ENCODE measurements around the gene SLC41A1.
"Not testable (repeated sequence)": the region's sequence is repeated elsewhere in the genome, so short reads cannot be mapped to it uniquely, and the experiment has no call there.

The SLC41A1 gene

GRCh38 chr1:205826016-205826806, 13.2 kb upstream of the SLC41A1 start:
- peaks cover 18% of the 10 kb centered on the region for H3K4me1 Mint-ChIP-seq
- no peaks in the 10 kb centered on the region for H3K27me3 Mint-ChIP-seq (ENCODE audit: low read depth)
- peak overlapping the region in 1 of 3 experiments; percentile 39 for H3K4me3 Mint-ChIP-seq
- H3K9me3 Mint-ChIP-seq, result peaks cover 12% of the 10 kb centered on the region
- TF ChIP-seq CTCF (IDR thresholded peaks at IDR 0.05; ENCODE audit: unreplicated experiment in 3 of 3), result no peak
- H3K36me3 Mint-ChIP-seq (ENCODE audit: low read depth), result no peaks in the 10 kb centered on the region
- H3K27ac Mint-ChIP-seq, result peak overlapping the region; percentile 44 to 91 (median 91)

GRCh38 chr1:205824180-205824579, 11.2 kb upstream of the SLC41A1 start:
- H3K9me3 Mint-ChIP-seq, result peaks cover 12% of the 10 kb centered on the region
- H3K36me3 Mint-ChIP-seq (ENCODE audit: low read depth), result no peaks in the 10 kb centered on the region
- no peak for TF ChIP-seq CTCF (IDR thresholded peaks at IDR 0.05; ENCODE audit: unreplicated experiment in 3 of 3)
- no peaks in the 10 kb centered on the region for H3K27me3 Mint-ChIP-seq (ENCODE audit: low read depth)
- peaks cover 18% of the 10 kb centered on the region for H3K4me1 Mint-ChIP-seq
- no peak overlapping the region for H3K27ac Mint-ChIP-seq
- no peak overlapping the region for H3K4me3 Mint-ChIP-seq

- not testable (repeated sequence) for H3K4me3 Mint-ChIP-seq; H3K27me3 Mint-ChIP-seq (ENCODE audit: low read depth); H3K36me3 Mint-ChIP-seq (ENCODE audit: low read depth); H3K27ac Mint-ChIP-seq
- Mint-ChIP-seq H3K9me3 (peaks cover 12% of the 10 kb centered on the region), H3K4me1 (peaks cover 18% of the 10 kb centered on the region)
Measured at GRCh38 chr1:205823260-205823659, 10.3 kb upstream of the SLC41A1 start.

GRCh38 chr1:205822397-205822796, 9.4 kb upstream of the SLC41A1 start:
- H3K36me3 Mint-ChIP-seq (ENCODE audit: low read depth), result no peaks in the 10 kb centered on the region
- H3K9me3 Mint-ChIP-seq, result peaks cover 12% of the 10 kb centered on the region
- H3K27me3 Mint-ChIP-seq (ENCODE audit: low read depth), result no peaks in the 10 kb centered on the region
- no peak overlapping the region for H3K27ac Mint-ChIP-seq
- H3K4me1 Mint-ChIP-seq, result peaks cover 19% of the 10 kb centered on the region
- no peak overlapping the region for H3K4me3 Mint-ChIP-seq
- TF ChIP-seq CTCF (IDR thresholded peaks at IDR 0.05; ENCODE audit: unreplicated experiment in 3 of 3), result no peak

- no peak for TF ChIP-seq CTCF (IDR thresholded peaks at IDR 0.05; ENCODE audit: unreplicated experiment in 3 of 3)
Measured at GRCh38 chr1:205817988-205818387, 5.0 kb upstream of the SLC41A1 start.

GRCh38 chr1:205817364-205817763, 4.4 kb upstream of the SLC41A1 start:
- H3K9me3 Mint-ChIP-seq, result no peaks in the 10 kb centered on the region
- no peaks in the 10 kb centered on the region for H3K27me3 Mint-ChIP-seq (ENCODE audit: low read depth)
- H3K4me3 Mint-ChIP-seq, result peak overlapping the region in 1 of 3 experiments; percentile 19
- no peak for TF ChIP-seq CTCF (IDR thresholded peaks at IDR 0.05; ENCODE audit: unreplicated experiment in 3 of 3)
- H3K4me1 Mint-ChIP-seq, result peaks cover 34% of the 10 kb centered on the region
- H3K36me3 Mint-ChIP-seq (ENCODE audit: low read depth), result no peaks in the 10 kb centered on the region
- H3K27ac Mint-ChIP-seq, result no peak overlapping the region

More at GRCh38 chr1:205817988-205818387, 5.0 kb upstream of the SLC41A1 start:
- no peaks in the 10 kb centered on the region for H3K27me3 Mint-ChIP-seq (ENCODE audit: low read depth)
- H3K4me3 Mint-ChIP-seq, result no peak overlapping the region
- H3K36me3 Mint-ChIP-seq (ENCODE audit: low read depth), result no peaks in the 10 kb centered on the region
- H3K4me1 Mint-ChIP-seq, result peaks cover 32% of the 10 kb centered on the region
- peak overlapping the region in 1 of 3 experiments; percentile 17 for H3K27ac Mint-ChIP-seq
- no peaks in the 10 kb centered on the region for H3K9me3 Mint-ChIP-seq
